K562 (cell line): ENCODE results near the gene LIN9. TPM values are rescaled to one million over a fixed set of nuclear protein-coding genes. Genes with fewer than 3 reads are reported as not detected.
A peak's percentile ranks its signal among the peaks of the same experiment; 100 is the strongest.

Source experiments
- CBX1 ChIP-seq: sonication (generic); IDR thresholded peaks from 2 replicates; pipeline ENCODE4 v1.6.1; 2016; ENCODE audit warnings: antibody characterized with exemption, low read depth, mild to moderate bottlenecking
- CBX3 ChIP-seq, 2 experiments: IDR thresholded peaks; 1 replicate in 1 of 2; 2 replicates in 1 of 2; pipeline ENCODE4 v1.6.1; 2012; ENCODE audit warnings: inconsistent platforms in 2 of 2, low read length in 2 of 2, borderline replicate concordance in 1 of 2, control low read depth in 1 of 2
- CREB5 ChIP-seq: fragments of 250-450 bp; sonication (Bioruptor Pico); IDR thresholded peaks from 2 replicates; pipeline ENCODE4 v1.5.0; 2020; ENCODE audit warnings: mild to moderate bottlenecking
- EP400 ChIP-seq: fragments of 450-650 bp; IDR thresholded peaks from 2 replicates; pipeline ENCODE4 v1.6.1; 2017; ENCODE audit warnings: antibody characterized with exemption, mild to moderate bottlenecking, moderate library complexity
- ETV6 ChIP-seq, 3 experiments: fragments of 150-350 bp in 1 of 3; sonication (generic) in 1 of 3; formaldehyde crosslinking in 1 of 3; IDR thresholded peaks; 2 replicates each; pipeline versions ENCODE4 v1.6.1 to v1.8.0; 2014 to 2022; ENCODE audit warnings: borderline replicate concordance in 2 of 3, low read depth in 2 of 3, antibody characterized with exemption in 1 of 3, low read length in 1 of 3, mild to moderate bottlenecking in 1 of 3, missing genetic modification reagents in 1 of 3
- FUS ChIP-seq: fragments of 200-400 bp; formaldehyde crosslinking; optimal IDR thresholded peaks from 2 replicates; pipeline ENCODE3; 2017; ENCODE audit warnings: low read depth, low read length
- GTF2F1 ChIP-seq: IDR thresholded peaks from 2 replicates; pipeline ENCODE4 v1.6.1; 2011; ENCODE audit warnings: low read depth, low read length, improper control_type of control experiment
- HDAC8 ChIP-seq: fragments of 450-650 bp; IDR thresholded peaks from 2 replicates; pipeline ENCODE4 v1.6.1; 2016; ENCODE audit warnings: mild to moderate bottlenecking, missing genetic modification characterization, moderate library complexity, missing compliant biosample characterization
- MAZ ChIP-seq, 2 experiments: fragments of 450-650 bp in 1 of 2; sonication (generic) in 1 of 2; formaldehyde crosslinking; IDR thresholded peaks in 1 of 2; conservative IDR thresholded peaks in 1 of 2; 2 replicates each; pipeline versions ENCODE4 v1.4.0 to v1.5.0; 2020; ENCODE audit warnings: mild to moderate bottlenecking in 1 of 2, missing genetic modification reagents in 1 of 2
- MTF1 ChIP-seq: fragments of 250-450 bp; sonication (Bioruptor Pico); IDR thresholded peaks from 2 replicates; pipeline ENCODE4 v1.9.0; 2021; ENCODE audit warnings: moderate library complexity, mild to moderate bottlenecking, inconsistent platforms, borderline replicate concordance
- SAFB2 ChIP-seq: fragments of 200-400 bp; formaldehyde crosslinking; IDR thresholded peaks from 2 replicates; pipeline ENCODE4 v1.6.1; 2018; ENCODE audit warnings: borderline replicate concordance, low read length, low read depth, moderate library complexity; ENCODE audit not compliant: severe bottlenecking
- SMAD1 ChIP-seq: fragments of 150-350 bp; IDR thresholded peaks from 2 replicates; pipeline ENCODE4 v1.6.1; 2014; ENCODE audit warnings: low read length, low read depth; ENCODE audit not compliant: partially characterized antibody
- STAT5A ChIP-seq: IDR thresholded peaks from 2 replicates; pipeline ENCODE4 v1.6.1; 2012; ENCODE audit warnings: low read length, inconsistent platforms, borderline replicate concordance
- TCF7 ChIP-seq: sonication (generic); IDR thresholded peaks from 2 replicates; pipeline ENCODE4 v1.6.1; 2016; ENCODE audit warnings: antibody characterized with exemption, borderline replicate concordance
- TGIF2 ChIP-seq: sonication (generic); formaldehyde crosslinking; IDR thresholded peaks from 2 replicates; pipeline ENCODE4 v1.8.1; 2022; ENCODE audit warnings: mild to moderate bottlenecking, missing genetic modification reagents, moderate library complexity
- ZNF133 ChIP-seq: fragments of 250-450 bp; sonication (Bioruptor Pico); IDR thresholded peaks from 2 replicates; pipeline ENCODE4 v1.4.0; 2020; ENCODE audit warnings: mild to moderate bottlenecking
- ZNF143 ChIP-seq: sonication (generic); formaldehyde crosslinking; IDR thresholded peaks from 2 replicates; pipeline ENCODE4 v1.9.0; 2022; ENCODE audit warnings: mild to moderate bottlenecking, missing genetic modification reagents
- ZNF197 ChIP-seq: fragments of 200-800 bp; sonication (Bioruptor generic); IDR thresholded peaks from 2 replicates; pipeline ENCODE4 v1.6.1; 2016; ENCODE audit warnings: low read depth, missing genetic modification characterization, missing compliant biosample characterization
- ZNF232 ChIP-seq: sonication (generic); formaldehyde crosslinking; IDR thresholded peaks from 2 replicates; pipeline ENCODE4 v1.8.0; 2022; ENCODE audit warnings: mild to moderate bottlenecking, missing genetic modification reagents
- ZNF449 ChIP-seq: fragments of 250-450 bp; sonication (Bioruptor Pico); IDR thresholded peaks from 2 replicates; pipeline ENCODE4 v1.8.0; 2022; ENCODE audit warnings: moderate library complexity, mild to moderate bottlenecking, inconsistent platforms
- ZNF511 ChIP-seq: sonication (generic); formaldehyde crosslinking; IDR thresholded peaks from 2 replicates; pipeline ENCODE4 v1.8.0; 2022; ENCODE audit warnings: mild to moderate bottlenecking, missing genetic modification reagents
- ZZZ3 ChIP-seq: fragments of 450-650 bp; IDR thresholded peaks from 2 replicates; pipeline ENCODE4 v1.6.1; 2016; ENCODE audit warnings: antibody characterized with exemption, mild to moderate bottlenecking, moderate library complexity
- polyA plus RNA-seq, 8 experiments: library from polyadenylated mRNA; depleted of rRNA in 4 of 8; stranded (reverse) in 5 of 8; unstranded in 3 of 8; fragments of >200 nt; fragmentation: Nextera tagmentation in 2 of 8; fragmentation: Illumina TruSeq in 1 of 8; extraction: Ambion mirVana in 2 of 8; extraction: Trizol in 1 of 8; gene quantifications; 2 replicates each; pipeline versions ENCODE4 v1.2.1 to v1.2.3, GENCODE V29; 2011 to 2014; ENCODE audit warnings: inconsistent platforms in 1 of 8, missing spikeins in 1 of 8
- total RNA-seq, 7 experiments: library from RNA; depleted of rRNA in 6 of 7; stranded (reverse); fragments of >200 nt in 6 of 7; fragmentation: Illumina TruSeq in 2 of 7; extraction: Trizol in 2 of 7; gene quantifications; 2 replicates each; pipeline versions ENCODE4 v1.2.1 to v1.2.3, GENCODE V29; 2011 to 2021; ENCODE audit warnings: low replicate concordance in 1 of 7
- TF ChIP-seq, protein P1 (sequence below): sonication (generic); formaldehyde crosslinking; IDR thresholded peaks from 2 replicates; pipeline ENCODE4 v1.8.1; 2023; ENCODE audit warnings: mild to moderate bottlenecking, missing genetic modification reagents, moderate library complexity

LIN9 gene
- total and polyA plus RNA-seq, 9 of the 15 experiments (the other 6 are each of a cell fraction or from before 2014, with no cell fraction given), result 18.8 to 33.0 (median 25.5) TPM

GRCh38 chr1:226186124-226187018 is 122.6 kb downstream of the LIN9 start, which contains the start of gene ACBD3 (continued):
- no peak for TF ChIP-seq CBX3 (IDR thresholded peaks at IDR 0.05; ENCODE audit: borderline replicate concordance in 1 of 2, low read length in 2 of 2)
- TF ChIP-seq ZNF232 (CRISPR knock-in tag), result no peak
- TF ChIP-seq STAT5A, result no peak
- TF ChIP-seq MTF1 (CRISPR knock-in tag), result no peak
- no peak for TF ChIP-seq ZNF133 (CRISPR knock-in tag)
- no peak for TF ChIP-seq TCF7
- TF ChIP-seq EP400, result peak; percentile 99
- TF ChIP-seq ZNF449 (CRISPR knock-in tag), result no peak
- TF ChIP-seq CBX1, result peak; percentile 67; the same call in 1 of the 2 replicates
- TF ChIP-seq, protein P1, sequence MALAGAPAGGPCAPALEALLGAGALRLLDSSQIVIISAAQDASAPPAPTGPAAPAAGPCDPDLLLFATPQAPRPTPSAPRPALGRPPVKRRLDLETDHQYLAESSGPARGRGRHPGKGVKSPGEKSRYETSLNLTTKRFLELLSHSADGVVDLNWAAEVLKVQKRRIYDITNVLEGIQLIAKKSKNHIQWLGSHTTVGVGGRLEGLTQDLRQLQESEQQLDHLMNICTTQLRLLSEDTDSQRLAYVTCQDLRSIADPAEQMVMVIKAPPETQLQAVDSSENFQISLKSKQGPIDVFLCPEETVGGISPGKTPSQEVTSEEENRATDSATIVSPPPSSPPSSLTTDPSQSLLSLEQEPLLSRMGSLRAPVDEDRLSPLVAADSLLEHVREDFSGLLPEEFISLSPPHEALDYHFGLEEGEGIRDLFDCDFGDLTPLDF (CRISPR knock-in tag), result no peak
- TF ChIP-seq HDAC8 (tag), result no peak
- TF ChIP-seq CREB5 (CRISPR knock-in tag), result no peak
- no peak; the same call in 1 of the 2 replicates for TF ChIP-seq ZZZ3
- TF ChIP-seq GTF2F1, result no peak
- peak; percentile 92 to 97 for TF ChIP-seq MAZ (CRISPR knock-in tag; conservative IDR thresholded peaks at IDR 0.05 in 1 of 2, IDR thresholded peaks at IDR 0.05 in 1 of 2)
- TF ChIP-seq TGIF2, result no peak
- 0 out of 4 replicates have a peak, but pooled peaks of 1 of the 2 experiments have one; percentile 27 for TF ChIP-seq ETV6 (IDR thresholded peaks at IDR 0.05; ENCODE audit: borderline replicate concordance in 1 of 2, low read depth in 2 of 2, low read length in 1 of 2)
- no peak for TF ChIP-seq ETV6 (CRISPR knock-in tag; IDR thresholded peaks at IDR 0.05; ENCODE audit: borderline replicate concordance)
- no peak for TF ChIP-seq ZNF197 (CRISPR knock-in tag)
- TF ChIP-seq ZNF143 (CRISPR knock-in tag), result no peak
- peak; percentile 60 for TF ChIP-seq SMAD1
- peak; percentile 54 for TF ChIP-seq FUS
- TF ChIP-seq ZNF511 (CRISPR knock-in tag), result no peak
- no peak for TF ChIP-seq SAFB2
